C4-2B (cell line): ENCODE results near the gene PARD3.

Experiments used
- ZFX ChIP-seq: fragments of 450-650 bp; IDR thresholded peaks from 2 replicates; pipeline ENCODE4 v1.6.1; 2017
- TF ChIP-seq, protein P1 (sequence below): fragments of 450-650 bp; conservative IDR thresholded peaks from 2 replicates; pipeline ENCODE4 v1.5.1; 2017; ENCODE audit warnings: mild to moderate bottlenecking

DNA sequence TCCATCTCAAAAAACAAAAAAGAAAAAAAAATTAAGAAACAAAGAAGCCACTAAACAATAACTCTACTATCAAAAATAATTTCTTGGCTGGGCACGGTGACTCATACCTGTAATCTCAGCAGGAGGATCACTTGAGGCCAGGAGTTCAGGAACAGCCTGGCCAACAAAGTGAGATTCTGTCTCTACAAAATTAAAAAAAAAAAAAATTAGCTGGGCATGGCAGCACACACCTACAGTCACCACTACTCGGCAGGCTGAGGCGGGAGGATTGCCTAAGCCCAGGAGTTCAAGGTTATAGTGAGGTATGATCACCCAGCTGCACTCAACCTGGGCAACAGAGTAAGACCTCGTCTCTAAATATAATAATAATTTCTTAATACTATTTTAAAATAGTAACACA, 69.0 kb downstream of the PARD3 start:
- TF ChIP-seq, protein P1, sequence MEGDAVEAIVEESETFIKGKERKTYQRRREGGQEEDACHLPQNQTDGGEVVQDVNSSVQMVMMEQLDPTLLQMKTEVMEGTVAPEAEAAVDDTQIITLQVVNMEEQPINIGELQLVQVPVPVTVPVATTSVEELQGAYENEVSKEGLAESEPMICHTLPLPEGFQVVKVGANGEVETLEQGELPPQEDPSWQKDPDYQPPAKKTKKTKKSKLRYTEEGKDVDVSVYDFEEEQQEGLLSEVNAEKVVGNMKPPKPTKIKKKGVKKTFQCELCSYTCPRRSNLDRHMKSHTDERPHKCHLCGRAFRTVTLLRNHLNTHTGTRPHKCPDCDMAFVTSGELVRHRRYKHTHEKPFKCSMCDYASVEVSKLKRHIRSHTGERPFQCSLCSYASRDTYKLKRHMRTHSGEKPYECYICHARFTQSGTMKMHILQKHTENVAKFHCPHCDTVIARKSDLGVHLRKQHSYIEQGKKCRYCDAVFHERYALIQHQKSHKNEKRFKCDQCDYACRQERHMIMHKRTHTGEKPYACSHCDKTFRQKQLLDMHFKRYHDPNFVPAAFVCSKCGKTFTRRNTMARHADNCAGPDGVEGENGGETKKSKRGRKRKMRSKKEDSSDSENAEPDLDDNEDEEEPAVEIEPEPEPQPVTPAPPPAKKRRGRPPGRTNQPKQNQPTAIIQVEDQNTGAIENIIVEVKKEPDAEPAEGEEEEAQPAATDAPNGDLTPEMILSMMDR = no peak
- no peak for TF ChIP-seq ZFX
